Fibroblast of lung (primary cell): ENCODE data around the gene ZNF175.

Experiments
- CTCF ChIP-seq, 2 donors: IDR thresholded peaks in 1 of 2; conservative IDR thresholded peaks in 1 of 2; 1 replicate in 1 of 2; 2 replicates in 1 of 2; pipeline ENCODE4 v1.5.1; 2011 to 2012; ENCODE audit warnings: low read length in 2 of 2, control low read depth in 1 of 2, inconsistent platforms in 1 of 2, low read depth in 1 of 2, mild to moderate bottlenecking in 1 of 2
- EZH2 ChIP-seq: IDR thresholded peaks from 2 replicates; pipeline ENCODE4 v1.5.1; 2012; ENCODE audit warnings: low read length, control low read depth, mild to moderate bottlenecking; ENCODE audit errors: missing control alignments

- TF ChIP-seq CTCF (conservative IDR thresholded peaks at IDR 0.05 in 1 of 2, IDR thresholded peaks at IDR 0.05 in 1 of 2; ENCODE audit: low read depth in 1 of 2, low read length in 2 of 2) (no peak), EZH2 (no peak)
These were observed 2.2 kb downstream of the ZNF175 start for GRCh38 chr19:51573331-51573730.
